Measurements from ENCODE around the gene RBM47. TPM values are rescaled to one million over a fixed set of nuclear protein-coding genes. Genes with fewer than 3 reads are reported as not detected.

RBM47 gene
- total and polyA plus RNA-seq, 2 experiments from 2014 or later, result 35.6 to 139 TPM

- TF ChIP-seq STAT1 (IDR thresholded peaks at IDR 0.05; ENCODE audit: unreplicated experiment) (no peak), ZNF462 (CRISPR knock-in tag; IDR thresholded peaks at IDR 0.05) (no peak), ZNF114 (CRISPR knock-in tag; IDR thresholded peaks at IDR 0.05) (no peak), EZH2phosphoT487 (IDR thresholded peaks at IDR 0.05; ENCODE audit: unreplicated experiment) (no peak), ZNF331 (CRISPR knock-in tag; IDR thresholded peaks at IDR 0.05; ENCODE audit: low read depth) (no peak), POLR2AphosphoS5 (IDR thresholded peaks at IDR 0.05; ENCODE audit: low read depth) (no peak), CREB1 (CRISPR knock-in tag; IDR thresholded peaks at IDR 0.05; ENCODE audit: low read depth) (no peak), EZH2 (IDR thresholded peaks at IDR 0.05; ENCODE audit: low read depth, unreplicated experiment) (no peak), JUNB (IDR thresholded peaks at IDR 0.05; ENCODE audit: unreplicated experiment) (no peak), NANOG (IDR thresholded peaks at IDR 0.05; ENCODE audit: borderline replicate concordance) (no peak), REST (IDR thresholded peaks at IDR 0.05; ENCODE audit: unreplicated experiment) (no peak), CTCF (conservative IDR thresholded peaks at IDR 0.05; ENCODE audit: low read depth in 2 of 2) (no peak), ETS1 (IDR thresholded peaks at IDR 0.05) (no peak)
- no peak for DNase-seq (ENCODE audit: low spot score)
- H3K27me3 Mint-ChIP-seq (ENCODE audit: insufficient read depth, low read depth, poor library complexity), result peaks cover 5% of the 10 kb centered on the region
- Histone ChIP-seq H3K36me3 (ENCODE audit: insufficient read depth) (0 out of 2 replicates have a peak, but pooled peaks cover 3% of the 10 kb centered on the region), H3K27me3 (ENCODE audit: insufficient read depth) (no peaks in the 10 kb centered on the region), H3K4me3 (no peak overlapping the region), H2AFZ (no peak overlapping the region), H3K9me2 (ENCODE audit: insufficient read depth) (no peaks in the 10 kb centered on the region), H3K79me2 (replicated peaks; ENCODE audit: insufficient read depth) (peaks cover 16% of the 10 kb centered on the region), H3K4me2 (no peak overlapping the region), H4K20me1 (replicated peaks; ENCODE audit: insufficient read depth) (peaks cover 3% of the 10 kb centered on the region; the same call in 1 of the 2 replicates), H3K4me1 (ENCODE audit: insufficient read depth) (peaks cover 21% of the 10 kb centered on the region), H3K27ac (ENCODE audit: low read depth) (no peak overlapping the region), H3F3A (replicated peaks; ENCODE audit: low read depth) (no peaks in the 10 kb centered on the region)
- H3K9me3 Mint-ChIP-seq, result no peaks in the 10 kb centered on the region; the same call in 2 of the 3 replicates
- H3K36me3 Mint-ChIP-seq (ENCODE audit: low read depth), result peaks cover 23% of the 10 kb centered on the region; the same call in 2 of the 3 replicates
- ATAC-seq, result no peak
- H3K4me3 Mint-ChIP-seq, result no peak overlapping the region; the same call in 2 of the 3 replicates
- H3K27ac Mint-ChIP-seq, result peak overlapping the region; percentile 24; the same call in 1 of the 2 replicates
- H3K4me1 Mint-ChIP-seq, result peaks cover 44% of the 10 kb centered on the region
Measured at GRCh38 chr4:40453912-40454311, 175.8 kb downstream of the RBM47 start.

All from GM23338 (cell line).